SH-SY5Y (cell line): ENCODE measurements around the gene SLC39A7.

Source experiments
- GATA2 ChIP-seq: IDR thresholded peaks from 2 replicates; pipeline ENCODE4 v1.6.1; 2011; ENCODE audit warnings: mild to moderate bottlenecking, low read depth, low read length
- GATA3 ChIP-seq: IDR thresholded peaks from 2 replicates; pipeline ENCODE4 v1.6.1; 2011; ENCODE audit warnings: low read depth, mild to moderate bottlenecking, low read length, moderate library complexity

SLC39A7 gene

DNA sequence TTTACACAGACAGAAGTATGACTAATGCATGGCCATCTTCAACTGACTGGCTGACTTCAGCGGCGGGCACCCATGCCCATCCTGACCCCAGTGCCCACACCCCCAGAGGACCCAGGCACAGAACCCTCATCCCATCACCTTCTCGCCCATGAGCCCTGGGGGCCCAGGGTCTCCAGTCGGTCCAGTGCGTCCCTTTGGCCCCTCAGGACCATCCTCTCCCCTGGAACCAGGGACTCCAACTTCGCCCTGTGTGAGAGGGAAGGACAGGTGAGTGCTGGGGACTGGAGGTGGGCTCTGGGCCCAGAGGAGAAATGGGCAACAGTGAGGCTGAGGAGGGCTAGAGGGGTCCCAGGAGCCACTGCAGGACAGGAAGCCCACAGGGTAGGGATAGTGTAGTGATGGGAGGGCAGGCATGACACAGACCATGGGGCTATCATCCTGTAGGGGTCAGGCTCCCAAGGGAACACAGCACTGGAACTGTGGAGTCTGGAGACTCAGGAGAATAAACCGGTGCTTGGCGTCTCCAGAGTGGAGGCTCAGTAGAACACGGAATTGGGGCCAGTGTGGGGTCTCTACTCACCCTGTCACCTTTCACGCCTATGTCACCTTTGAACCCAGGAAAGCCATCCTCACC lies 25.1 kb upstream of the SLC39A7 start:
- no peak for TF ChIP-seq GATA2
- TF ChIP-seq GATA3 = no peak

DNA sequence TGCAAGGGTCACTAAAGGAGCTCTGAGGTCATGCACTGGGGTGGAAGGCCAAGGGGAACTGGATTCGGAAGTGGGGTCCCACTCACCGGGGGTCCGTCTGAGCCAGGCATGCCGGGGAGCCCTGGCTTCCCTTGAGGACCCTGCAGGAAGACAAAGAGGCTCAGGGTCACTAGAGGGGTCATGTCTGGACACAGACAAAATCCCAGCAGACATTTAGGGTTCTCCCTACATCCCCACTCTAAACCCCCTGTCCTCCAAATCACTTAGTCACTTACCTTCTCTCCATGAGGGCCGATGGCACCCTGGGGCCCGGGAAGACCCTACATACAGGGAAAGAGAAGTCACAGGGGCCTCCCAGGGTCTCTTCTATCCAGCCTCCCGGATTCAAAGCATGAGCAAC lies 23.8 kb upstream of the SLC39A7 start:
- TF ChIP-seq GATA2 (no peak), GATA3 (no peak)

DNA sequence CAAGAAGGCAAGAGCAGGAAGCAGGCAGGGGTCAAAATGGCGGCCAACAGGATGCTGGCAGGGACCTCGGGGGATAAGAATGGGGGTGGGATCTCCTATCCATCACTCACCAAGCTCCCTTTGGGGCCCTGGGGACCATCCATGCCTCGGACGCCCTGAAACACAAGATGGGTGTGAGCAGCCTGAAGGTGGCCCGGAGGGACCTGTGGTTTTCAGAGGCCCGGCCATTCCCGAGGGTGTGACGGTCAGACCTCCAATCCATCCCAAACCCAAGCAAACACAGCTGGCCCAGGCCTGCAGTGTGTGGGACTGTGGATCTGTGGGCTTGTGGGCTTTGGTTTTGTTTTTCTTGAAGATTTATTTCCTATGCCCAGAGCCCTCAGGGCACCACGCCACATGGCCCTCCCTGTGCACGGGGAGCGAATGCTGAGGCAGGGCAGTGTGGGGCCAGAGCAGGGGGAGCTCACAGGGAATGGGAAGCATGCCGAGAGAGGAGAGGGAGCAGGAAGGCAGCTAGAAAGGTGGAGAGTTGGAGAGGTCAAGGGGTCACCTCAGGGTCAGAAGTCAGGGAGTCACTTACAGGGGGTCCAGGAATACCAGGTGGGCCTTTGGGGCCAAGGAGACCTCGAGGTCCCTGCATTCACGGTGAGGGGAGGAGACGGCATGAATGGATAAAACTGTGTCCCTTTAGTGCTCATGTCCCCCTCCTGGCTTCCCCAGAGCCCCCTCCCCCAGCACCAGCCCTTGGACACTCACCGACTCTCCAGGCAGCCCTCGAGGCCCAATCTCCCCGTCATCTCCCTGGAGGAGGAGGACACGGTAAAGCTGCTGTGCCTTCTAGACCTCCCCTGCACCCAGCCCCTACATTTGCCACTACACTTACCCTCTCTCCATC lies 22.9 kb upstream of the SLC39A7 start:
- TF ChIP-seq GATA2 (no peak), GATA3 (no peak)

DNA sequence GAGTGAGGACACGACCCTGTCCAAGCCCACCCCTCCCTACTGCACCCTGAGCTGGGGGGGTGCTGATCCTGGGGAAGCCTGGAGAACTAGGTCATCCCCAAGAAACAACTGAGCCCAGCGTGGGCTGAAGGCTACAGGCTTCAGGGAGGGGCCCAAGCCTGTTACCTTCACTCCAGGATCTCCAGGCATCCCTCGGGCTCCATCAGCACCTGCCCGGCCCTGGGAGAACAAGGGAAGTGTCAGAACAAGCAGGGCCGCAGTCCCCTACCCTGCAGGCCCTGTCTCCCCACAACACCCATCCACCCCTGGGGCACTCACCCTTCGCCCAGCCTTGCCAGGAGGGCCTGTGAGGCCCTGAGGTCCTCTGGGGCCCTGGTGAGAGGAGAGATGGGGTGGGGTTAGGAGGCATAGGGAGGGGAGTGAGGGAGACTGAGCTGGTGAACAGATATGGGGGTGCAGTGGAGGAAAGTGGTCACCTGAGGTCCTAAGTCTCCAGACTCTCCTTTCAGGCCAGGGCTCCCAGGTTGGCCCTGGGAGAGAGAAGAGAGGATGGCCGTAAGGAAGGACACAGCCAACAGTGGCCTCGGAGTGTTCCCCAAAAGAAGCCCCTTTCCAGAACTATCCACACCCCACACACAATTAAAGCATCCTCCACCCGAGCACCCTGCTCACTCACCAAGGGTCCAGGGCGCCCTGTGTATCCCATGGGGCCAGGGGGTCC lies 21.8 kb upstream of the SLC39A7 start:
- TF ChIP-seq GATA2 (no peak), GATA3 (no peak)

DNA sequence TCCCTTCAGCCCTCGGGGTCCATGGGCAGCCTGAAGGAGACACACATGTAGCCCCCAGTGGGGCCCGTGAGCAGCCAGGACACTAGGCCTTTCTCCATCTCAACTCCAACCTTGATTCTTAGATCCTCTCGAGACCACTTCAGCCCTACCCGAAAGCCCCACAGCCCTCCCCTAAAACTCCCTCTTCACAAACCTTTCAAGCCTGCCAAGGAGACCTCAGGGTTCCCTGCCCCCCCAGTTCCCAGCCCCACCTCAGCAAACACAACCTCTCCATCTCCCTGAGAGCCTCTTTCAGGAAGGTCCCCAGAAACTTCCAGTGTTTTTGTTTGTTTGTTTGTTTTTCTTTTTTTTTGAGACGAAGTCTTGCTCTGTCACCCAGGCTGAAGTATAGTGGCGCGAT lies 19.5 kb upstream of the SLC39A7 start:
- TF ChIP-seq GATA2 (no peak), GATA3 (no peak)

DNA sequence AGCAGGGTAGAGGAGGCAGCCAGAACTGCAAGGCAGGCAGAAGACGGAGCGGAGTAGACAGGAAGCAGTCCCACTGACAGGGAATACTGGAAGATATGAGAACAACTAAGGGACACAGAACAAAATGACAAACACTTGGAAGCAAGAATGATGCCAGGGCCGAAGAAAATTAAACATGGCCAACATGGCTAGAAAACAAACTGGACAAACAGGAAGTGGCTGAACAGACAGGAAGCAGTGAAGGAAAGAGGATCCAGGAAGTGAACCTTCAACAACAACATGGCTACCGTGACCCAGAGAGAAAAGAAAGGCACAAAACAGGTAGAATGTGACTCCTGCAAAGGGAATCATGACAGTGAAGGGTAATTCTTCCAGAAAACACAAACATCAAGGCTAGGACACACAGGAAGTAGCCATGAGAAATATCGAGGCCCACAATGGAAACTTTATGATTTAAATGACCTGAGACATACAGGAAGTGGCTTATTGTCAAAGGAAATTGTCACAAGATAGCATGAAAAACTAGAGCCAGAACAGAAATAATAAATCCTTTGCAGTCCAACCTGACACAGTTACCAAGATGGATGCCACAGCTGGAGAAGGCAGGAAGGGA lies 17.5 kb upstream of the SLC39A7 start:
- TF ChIP-seq GATA3 (no peak), GATA2 (no peak)

DNA sequence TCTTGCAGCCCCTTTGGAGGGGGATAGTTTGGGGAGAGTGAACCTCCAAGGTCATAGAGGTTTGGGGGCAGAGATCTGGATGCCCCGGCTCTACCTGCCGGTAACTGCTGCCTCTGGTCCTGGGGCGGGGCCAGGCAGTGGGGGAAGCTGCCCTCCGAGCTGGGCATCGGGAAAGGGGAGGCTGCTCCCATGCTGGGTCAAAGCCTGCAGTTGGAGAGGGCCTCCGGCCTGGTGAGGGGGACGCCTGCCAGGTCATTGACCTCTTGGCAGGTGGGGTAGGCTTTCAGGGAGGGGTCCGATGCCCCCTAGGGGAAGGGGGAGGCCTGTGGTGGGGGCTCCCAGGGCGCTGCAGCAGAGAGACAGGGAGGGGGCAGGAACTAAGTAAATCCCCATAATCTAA lies 15.5 kb upstream of the SLC39A7 start:
- no peak for TF ChIP-seq GATA2
- no peak for TF ChIP-seq GATA3

DNA sequence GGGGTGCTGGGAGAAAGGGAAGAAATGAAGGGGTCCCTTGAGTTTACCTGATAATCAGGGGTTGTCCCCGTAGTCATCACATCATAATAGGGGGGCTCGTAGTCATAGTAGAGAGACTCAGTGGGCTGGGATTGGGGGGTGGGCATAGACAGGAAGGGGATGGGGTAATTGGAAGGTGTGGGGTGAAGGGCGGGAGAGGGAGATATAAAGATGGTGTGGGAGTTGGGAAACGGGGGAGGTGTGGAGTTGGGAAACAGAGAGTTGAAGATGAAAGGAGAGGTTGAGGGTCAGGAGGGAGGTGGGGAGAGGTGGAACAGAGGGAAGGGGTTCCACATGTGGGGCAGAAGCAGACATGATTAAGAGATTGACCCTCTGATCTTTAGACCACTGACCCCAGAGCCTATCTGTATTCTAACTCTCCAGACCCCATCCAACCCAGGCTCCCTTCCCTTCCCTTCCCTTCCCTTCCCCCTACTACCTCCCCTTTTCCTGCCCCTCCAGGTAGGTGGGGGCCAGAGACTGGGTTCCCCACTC lies 14.9 kb upstream of the SLC39A7 start:
- TF ChIP-seq GATA2 (no peak), GATA3 (no peak)

DNA sequence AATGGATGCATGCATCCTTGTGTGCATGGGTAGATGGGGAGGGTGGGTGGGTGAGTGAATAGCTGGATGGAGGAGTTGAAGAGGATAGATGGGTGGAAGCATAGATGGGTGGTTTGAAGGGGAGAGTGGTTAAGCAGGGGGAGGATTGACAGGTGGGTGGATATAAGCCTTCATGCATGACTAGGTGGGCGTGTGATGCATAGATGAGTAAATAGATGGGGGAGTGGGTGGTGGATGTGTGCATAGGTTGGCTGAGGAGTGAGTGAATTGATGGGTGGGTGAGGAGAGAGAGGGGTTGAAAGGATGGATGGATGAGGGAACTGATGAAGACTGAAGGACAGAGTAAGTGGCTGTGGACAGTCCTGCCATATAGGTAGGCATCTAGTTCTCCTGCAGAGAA lies 12.9 kb upstream of the SLC39A7 start:
- no peak for TF ChIP-seq GATA3
- TF ChIP-seq GATA2 = no peak

DNA sequence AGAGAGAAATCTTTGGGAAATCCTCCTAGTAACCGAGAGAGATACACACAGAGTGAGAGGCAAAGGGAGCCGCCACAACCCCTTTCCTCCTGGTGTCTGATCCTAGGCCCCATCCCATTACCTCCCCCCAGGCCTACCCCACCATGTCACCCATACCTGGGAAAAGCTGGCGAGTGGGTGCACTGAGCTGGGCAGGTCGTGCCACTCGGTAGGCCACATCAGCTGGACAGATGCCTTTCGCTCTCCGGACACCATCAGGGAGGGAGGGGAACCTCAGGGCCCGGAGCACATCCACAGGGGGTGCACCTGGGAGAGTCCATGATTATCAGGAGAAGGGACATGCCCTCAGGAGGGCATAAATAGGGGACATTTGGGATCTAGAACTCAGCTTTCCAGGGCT lies 11.5 kb upstream of the SLC39A7 start:
- TF ChIP-seq GATA3 = no peak
- TF ChIP-seq GATA2 = no peak

DNA sequence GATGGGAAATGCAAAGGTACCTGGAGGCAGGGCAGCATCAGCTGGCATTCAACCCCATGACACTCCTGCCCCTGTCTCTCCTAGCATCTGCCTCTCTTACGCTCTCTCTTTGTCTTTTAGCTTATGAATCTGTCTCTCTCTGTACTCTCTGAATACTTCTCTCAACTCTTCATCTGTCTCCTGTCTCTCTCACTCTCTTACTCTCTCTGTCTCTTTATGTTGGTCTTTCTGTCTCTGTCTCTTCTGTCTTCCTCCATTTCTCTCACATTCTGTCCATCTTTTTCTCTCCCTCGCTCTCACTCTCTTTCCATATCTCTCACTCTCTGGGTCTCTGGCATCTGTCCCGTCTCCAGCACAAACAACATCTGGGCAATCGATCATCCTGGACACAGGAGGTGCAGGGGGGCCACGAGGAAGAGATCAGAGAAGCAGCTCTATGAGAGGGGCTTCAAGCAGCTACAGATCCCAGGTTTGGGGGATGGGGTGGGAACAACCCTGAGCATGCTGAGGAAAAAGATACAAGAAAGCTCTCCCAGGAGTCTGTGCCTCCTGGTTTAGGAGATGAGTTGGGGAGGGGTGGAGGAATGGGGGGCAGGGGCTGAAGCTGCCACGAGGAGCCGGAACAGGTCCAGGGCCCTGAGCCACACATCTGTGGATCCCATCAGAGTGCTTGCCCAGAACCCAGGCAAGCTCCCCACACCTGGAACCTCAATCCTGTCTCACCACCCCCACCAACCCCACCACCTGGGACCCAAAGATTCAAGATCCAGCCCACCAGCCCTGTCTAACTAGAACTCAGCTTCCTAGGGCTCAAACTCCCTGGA lies 10.8 kb upstream of the SLC39A7 start:
- TF ChIP-seq GATA3 (no peak), GATA2 (no peak)

DNA sequence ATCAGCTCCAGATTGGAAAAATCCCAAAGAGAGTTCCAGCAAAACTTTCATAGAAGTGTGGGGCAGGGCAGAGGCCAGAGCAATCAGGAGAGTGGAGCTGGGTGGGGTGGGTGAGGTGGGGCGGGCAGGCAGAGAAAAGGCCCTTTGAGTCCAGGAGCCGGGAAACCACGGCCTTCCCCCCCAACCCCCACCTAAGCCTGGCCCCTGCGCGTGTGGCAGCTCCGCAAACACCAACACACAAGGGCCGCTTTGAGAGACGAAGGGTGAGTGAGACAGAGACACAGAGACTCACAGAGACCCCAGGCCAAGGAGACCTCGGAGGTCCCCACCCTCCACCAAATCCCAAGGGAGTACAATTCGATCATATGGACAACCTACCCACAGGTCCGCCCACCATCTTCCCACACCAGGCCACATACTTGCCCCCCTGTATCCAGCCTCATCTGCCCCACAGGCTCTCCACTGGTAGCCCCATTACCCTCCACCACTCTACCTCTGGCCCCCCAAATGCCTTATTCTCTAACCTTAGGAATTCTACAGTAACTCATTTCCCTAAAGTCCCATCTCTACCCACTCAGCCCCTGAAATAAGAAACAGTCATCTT lies 10.1 kb upstream of the SLC39A7 start:
- TF ChIP-seq GATA2 (no peak), GATA3 (no peak)

DNA sequence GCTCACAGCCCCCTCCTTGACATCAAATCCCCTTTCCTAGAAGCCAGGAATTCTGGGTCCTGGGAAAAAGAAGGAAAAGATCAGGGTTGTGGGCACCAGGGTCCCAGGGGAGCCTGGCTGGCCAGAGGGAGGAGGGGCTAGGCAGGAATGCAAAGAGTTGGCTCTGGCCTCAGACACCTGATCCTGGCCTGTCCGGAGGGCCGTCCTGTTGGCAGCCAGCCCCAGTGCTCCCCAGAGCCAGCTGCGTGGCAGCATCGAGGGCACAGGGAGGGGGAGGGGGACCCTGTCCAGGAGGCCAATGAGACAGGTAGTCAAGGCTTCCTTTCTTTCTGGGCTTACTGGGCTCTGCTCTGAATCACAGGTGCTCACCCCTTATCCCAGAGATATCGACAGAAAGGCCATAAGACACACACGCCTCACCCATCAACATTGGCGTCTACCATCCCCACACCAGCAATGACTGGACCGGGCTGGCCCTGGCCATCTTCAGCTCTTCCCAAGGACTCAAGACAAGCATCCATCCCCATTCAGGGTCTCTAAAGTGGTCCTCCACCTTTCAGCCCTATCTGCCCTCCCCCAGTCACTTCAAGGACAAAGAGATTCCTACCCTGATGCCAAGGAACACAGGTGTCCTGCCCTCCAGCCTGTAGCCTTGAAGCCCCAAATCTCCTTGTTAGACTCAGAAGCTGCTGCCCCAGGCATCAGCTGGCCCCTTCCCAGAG lies 9.1 kb upstream of the SLC39A7 start:
- TF ChIP-seq GATA2 = no peak
- TF ChIP-seq GATA3 = no peak
